H9 (cell line): ENCODE results near the gene ZHX3. TPM values are rescaled to one million over a fixed set of nuclear protein-coding genes. Genes with fewer than 3 reads are reported as not detected.

Experiments
- DNase-seq: peaks from one replicate; pipeline ENCODE4 v3.0.0-alpha.2; 2017
- H2AFZ ChIP-seq: one replicate; pipeline ENCODE4 v1.6.1; 2013; ENCODE audit warnings: mild to moderate bottlenecking, low read length, control low read depth, moderate library complexity
- H2AK5ac ChIP-seq: 2 replicates; pipeline ENCODE4 v1.6.1; 2013; ENCODE audit warnings: low read length, control low read depth, mixed read lengths; ENCODE audit not compliant: insufficient read length
- H2BK120ac ChIP-seq: one replicate; pipeline ENCODE4 v1.6.1; 2013; ENCODE audit warnings: low read depth, mild to moderate bottlenecking, low read length, control low read depth, inconsistent platforms; ENCODE audit not compliant: poor library complexity, severe bottlenecking
- H2BK12ac ChIP-seq: 2 replicates; pipeline ENCODE4 v1.6.1; 2013; ENCODE audit warnings: low read length, control low read depth, mixed read lengths, low read depth; ENCODE audit not compliant: insufficient read length
- H2BK15ac ChIP-seq: 2 replicates; pipeline ENCODE4 v1.6.1; 2013; ENCODE audit warnings: low read depth, low read length, control low read depth
- H2BK20ac ChIP-seq: one replicate; pipeline ENCODE4 v1.6.1; 2013; ENCODE audit warnings: low read depth, mild to moderate bottlenecking, low read length, control low read depth, inconsistent platforms; ENCODE audit not compliant: poor library complexity, severe bottlenecking
- H2BK5ac ChIP-seq: 2 replicates; pipeline ENCODE4 v1.6.1; 2013; ENCODE audit warnings: low read length, control low read depth, mixed read lengths; ENCODE audit not compliant: insufficient read length
- H3K14ac ChIP-seq: 2 replicates; pipeline ENCODE4 v1.6.1; 2013; ENCODE audit warnings: low read length, control low read depth; ENCODE audit not compliant: insufficient read depth
- H3K18ac ChIP-seq: 2 replicates; pipeline ENCODE4 v1.6.1; 2013; ENCODE audit warnings: low read depth, mild to moderate bottlenecking, mixed read lengths, low read length, control low read depth; ENCODE audit not compliant: insufficient read length
- H3K23ac ChIP-seq: 2 replicates; pipeline ENCODE4 v1.6.1; 2013; ENCODE audit warnings: low read length, control low read depth, mixed read lengths, low read depth; ENCODE audit not compliant: insufficient read length
- H3K23me2 ChIP-seq: 2 replicates; pipeline ENCODE4 v1.6.1; 2013; ENCODE audit warnings: low read depth, mild to moderate bottlenecking, mixed read lengths, low read length, control low read depth; ENCODE audit not compliant: insufficient read length, poor library complexity, severe bottlenecking
- H3K27ac ChIP-seq: 2 replicates; pipeline ENCODE4 v1.5.1; 2013; ENCODE audit warnings: low read length, control low read depth, mixed read lengths, low read depth; ENCODE audit not compliant: insufficient read length
- H3K27me3 ChIP-seq: 2 replicates; pipeline ENCODE4 v1.6.1; 2013; ENCODE audit warnings: low read length, control low read depth, inconsistent platforms; ENCODE audit not compliant: insufficient read depth
- H3K4ac ChIP-seq: 2 replicates; pipeline ENCODE4 v1.6.1; 2013; ENCODE audit warnings: low read depth, mild to moderate bottlenecking, control low read depth, inconsistent platforms, low read length, moderate library complexity
- H3K4me1 ChIP-seq: 2 replicates; pipeline ENCODE4 v1.6.1; 2013; ENCODE audit warnings: low read length, control low read depth, inconsistent platforms; ENCODE audit not compliant: insufficient read depth
- H3K4me2 ChIP-seq: 2 replicates; pipeline ENCODE4 v1.6.1; 2013; ENCODE audit warnings: low read length, control low read depth, mixed read lengths; ENCODE audit not compliant: insufficient read length, insufficient read depth
- H3K56ac ChIP-seq: 2 replicates; pipeline ENCODE4 v1.6.1; 2013; ENCODE audit warnings: low read depth, mild to moderate bottlenecking, mixed read lengths, low read length, control low read depth; ENCODE audit not compliant: insufficient read length
- H3K79me1 ChIP-seq: 2 replicates; pipeline ENCODE4 v1.6.1; 2013; ENCODE audit warnings: low read depth, mild to moderate bottlenecking, moderate library complexity, low read length, control low read depth, inconsistent platforms; ENCODE audit not compliant: insufficient read depth, poor library complexity, severe bottlenecking
- H3K79me2 ChIP-seq: 2 replicates; pipeline ENCODE4 v1.6.1; 2013; ENCODE audit warnings: low read length, control low read depth, inconsistent platforms; ENCODE audit not compliant: insufficient read depth
- H3K9ac ChIP-seq: 2 replicates; pipeline ENCODE4 v1.6.1; 2013; ENCODE audit warnings: low read length, control low read depth, mixed read lengths; ENCODE audit not compliant: insufficient read length; ENCODE audit errors: extremely low read depth
- H3K9me3 ChIP-seq: one replicate; pipeline ENCODE4 v1.6.1; 2013; ENCODE audit warnings: low read depth, low read length, inconsistent platforms; ENCODE audit not compliant: control insufficient read depth
- H3T11ph ChIP-seq: one replicate; pipeline ENCODE4 v1.6.1; 2013; ENCODE audit warnings: mild to moderate bottlenecking, low read length, control low read depth, inconsistent platforms
- H4K20me1 ChIP-seq: one replicate; pipeline ENCODE4 v1.6.1; 2013; ENCODE audit not compliant: control insufficient read depth, insufficient read length, insufficient read depth
- H4K5ac ChIP-seq: 2 replicates; pipeline ENCODE4 v1.6.1; 2013; ENCODE audit warnings: low read depth, mild to moderate bottlenecking, mixed read lengths, low read length, control low read depth; ENCODE audit not compliant: insufficient read length
- H4K8ac ChIP-seq: replicated peaks from 2 replicates; pipeline ENCODE4 v1.6.1; 2013; ENCODE audit warnings: low read length, control low read depth, mixed read lengths, low read depth; ENCODE audit not compliant: insufficient read length
- H4K91ac ChIP-seq: 2 replicates; pipeline ENCODE4 v1.6.1; 2013; ENCODE audit warnings: low read depth, mild to moderate bottlenecking, moderate library complexity, mixed read lengths, low read length, control low read depth; ENCODE audit not compliant: insufficient read length
- H3K27ac Mint-ChIP-seq, 3 experiments: 2 replicates in 2 of 3; 3 replicates in 1 of 3; pipeline ENCODE4 v1.8.0; 2020 to 2021; ENCODE audit warnings: mixed read lengths in 3 of 3, mild to moderate bottlenecking in 1 of 3, moderate library complexity in 1 of 3
- H3K27me3 Mint-ChIP-seq: 2 replicates; pipeline ENCODE4 v1.8.0; 2021; ENCODE audit warnings: low read depth, mild to moderate bottlenecking, moderate library complexity, mixed read lengths
- H3K36me3 Mint-ChIP-seq, 3 experiments: 2 replicates in 2 of 3; 3 replicates in 1 of 3; pipeline ENCODE4 v1.8.0; 2020 to 2021; ENCODE audit warnings: low read depth in 3 of 3, mixed read lengths in 3 of 3; ENCODE audit not compliant: insufficient read depth in 1 of 3
- H3K4me1 Mint-ChIP-seq, 2 experiments: 2 replicates each; pipeline ENCODE4 v1.8.0; 2020; ENCODE audit warnings: mixed read lengths in 2 of 2
- H3K4me3 Mint-ChIP-seq, 2 experiments: 2 replicates in 1 of 2; 3 replicates in 1 of 2; pipeline ENCODE4 v1.8.0; 2020 to 2021; ENCODE audit warnings: mild to moderate bottlenecking in 2 of 2, mixed read lengths in 2 of 2, moderate library complexity in 1 of 2
- H3K9me3 Mint-ChIP-seq, 2 experiments: 2 replicates in 1 of 2; 3 replicates in 1 of 2; pipeline ENCODE4 v1.8.0; 2020; ENCODE audit warnings: mild to moderate bottlenecking in 2 of 2, mixed read lengths in 2 of 2, moderate library complexity in 1 of 2
- WGBS: extraction: QIAGEN DNeasy Blood & Tissue Kit; methylation state at CpG from one replicate; pipeline ENCODE4 v1.1.7; 2013; ENCODE audit warnings: missing lambda C conversion rate, low lambda C conversion rate, mixed read lengths; ENCODE audit not compliant: insufficient read length; ENCODE audit errors: extremely low coverage; 5-methylcytosine and 5-hydroxymethylcytosine counted together
- total RNA-seq: library from RNA; stranded (reverse); gene quantifications from 2 replicates; pipeline ENCODE4 v1.2.1, GENCODE V29; 2021
- TF ChIP-seq, protein P1 (sequence below): fragments of 200-600 bp; sonication (generic); conservative IDR thresholded peaks from 3 replicates; pipeline ENCODE4 v1.8.0; 2021; ENCODE audit warnings: antibody characterized with exemption, mild to moderate bottlenecking

ZHX3 gene
- total RNA-seq, 1 experiment from 2014 or later: 4.4 TPM

DNA sequence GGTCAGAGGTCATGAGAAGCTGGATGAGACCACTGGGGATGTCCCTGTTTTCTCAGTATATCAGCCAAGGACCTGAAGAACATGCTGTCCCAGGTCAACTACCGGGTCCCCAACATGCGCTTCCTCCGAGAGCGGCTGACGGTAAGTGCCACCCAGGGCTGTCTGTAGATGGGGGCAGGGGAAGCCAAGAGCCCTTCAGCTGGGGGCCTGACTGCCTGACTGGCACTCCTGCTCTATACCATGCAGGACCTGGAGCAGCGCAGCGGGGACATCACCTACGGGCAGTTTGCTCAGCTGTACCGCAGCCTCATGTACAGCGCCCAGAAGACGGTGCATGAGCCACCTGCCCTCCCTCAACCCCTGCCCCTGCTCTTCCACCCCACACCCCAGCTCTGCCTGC lies 155.1 kb downstream of the ZHX3 start:
- no peaks in the 10 kb centered on the region for H3K9me3 ChIP-seq

More for the DNA sequence above, 155.1 kb downstream of the ZHX3 start:
- Histone ChIP-seq H2BK20ac (no peak overlapping the region), H4K5ac (no peak overlapping the region), H3K4ac (no peak overlapping the region), H2AFZ (no peak overlapping the region), H4K20me1 (peaks cover 2% of the 10 kb centered on the region), H4K91ac (no peak overlapping the region), H3T11ph (no peak overlapping the region), H3K23me2 (no peaks in the 10 kb centered on the region), H3K79me2 (peaks cover 8% of the 10 kb centered on the region; the same call in 1 of the 2 replicates), H2BK12ac (no peak overlapping the region), H3K4me1 (no peaks in the 10 kb centered on the region), H2AK5ac (no peak overlapping the region), H3K56ac (no peak overlapping the region), H3K18ac (no peak overlapping the region), H2BK15ac (no peak overlapping the region), H4K8ac (no peak overlapping the region), H3K79me1 (peaks cover 10% of the 10 kb centered on the region), H3K23ac (no peak overlapping the region), H3K9ac (no peak overlapping the region), H3K27me3 (no peaks in the 10 kb centered on the region), H2BK120ac (no peak overlapping the region), H3K4me2 (no peak overlapping the region), H3K14ac (no peak overlapping the region), H2BK5ac (no peak overlapping the region), H3K27ac (no peak overlapping the region)
- Mint-ChIP-seq H3K9me3 (no peaks in the 10 kb centered on the region), H3K4me3 (no peak overlapping the region), H3K36me3 (peaks cover 62 to 75% (median 75%) of the 10 kb centered on the region in 3 experiments), H3K4me1 (peaks cover 9 to 13% of the 10 kb centered on the region in 2 experiments), H3K27ac (no peak overlapping the region), H3K27me3 (no peaks in the 10 kb centered on the region)
- TF ChIP-seq, protein P1, sequence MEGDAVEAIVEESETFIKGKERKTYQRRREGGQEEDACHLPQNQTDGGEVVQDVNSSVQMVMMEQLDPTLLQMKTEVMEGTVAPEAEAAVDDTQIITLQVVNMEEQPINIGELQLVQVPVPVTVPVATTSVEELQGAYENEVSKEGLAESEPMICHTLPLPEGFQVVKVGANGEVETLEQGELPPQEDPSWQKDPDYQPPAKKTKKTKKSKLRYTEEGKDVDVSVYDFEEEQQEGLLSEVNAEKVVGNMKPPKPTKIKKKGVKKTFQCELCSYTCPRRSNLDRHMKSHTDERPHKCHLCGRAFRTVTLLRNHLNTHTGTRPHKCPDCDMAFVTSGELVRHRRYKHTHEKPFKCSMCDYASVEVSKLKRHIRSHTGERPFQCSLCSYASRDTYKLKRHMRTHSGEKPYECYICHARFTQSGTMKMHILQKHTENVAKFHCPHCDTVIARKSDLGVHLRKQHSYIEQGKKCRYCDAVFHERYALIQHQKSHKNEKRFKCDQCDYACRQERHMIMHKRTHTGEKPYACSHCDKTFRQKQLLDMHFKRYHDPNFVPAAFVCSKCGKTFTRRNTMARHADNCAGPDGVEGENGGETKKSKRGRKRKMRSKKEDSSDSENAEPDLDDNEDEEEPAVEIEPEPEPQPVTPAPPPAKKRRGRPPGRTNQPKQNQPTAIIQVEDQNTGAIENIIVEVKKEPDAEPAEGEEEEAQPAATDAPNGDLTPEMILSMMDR: no peak
- no peak for DNase-seq
- WGBS: no CpG with 5 or more reads among the region's 11 CpGs
